Lower leg skin (tissue), 3 donors: ENCODE results near the gene ZNF354C.
"Not testable (repeated sequence)": the region's sequence is repeated elsewhere in the genome, so short reads cannot be mapped to it uniquely, and the experiment has no call there.

Source experiments
- POLR2A ChIP-seq, 2 donors: fragments of 450-650 bp; IDR thresholded peaks; one replicate each; pipeline ENCODE4 v1.6.1; 2016 to 2017; ENCODE audit warnings: antibody characterized with exemption in 2 of 2, mild to moderate bottlenecking in 1 of 2, moderate library complexity in 1 of 2
- TF ChIP-seq, protein P1 (sequence below), 3 donors: fragments of 450-650 bp; IDR thresholded peaks; one replicate each; pipeline ENCODE4 v1.5.1; 2016; ENCODE audit warnings: antibody characterized with exemption in 3 of 3, mild to moderate bottlenecking in 3 of 3, moderate library complexity in 2 of 3

DNA sequence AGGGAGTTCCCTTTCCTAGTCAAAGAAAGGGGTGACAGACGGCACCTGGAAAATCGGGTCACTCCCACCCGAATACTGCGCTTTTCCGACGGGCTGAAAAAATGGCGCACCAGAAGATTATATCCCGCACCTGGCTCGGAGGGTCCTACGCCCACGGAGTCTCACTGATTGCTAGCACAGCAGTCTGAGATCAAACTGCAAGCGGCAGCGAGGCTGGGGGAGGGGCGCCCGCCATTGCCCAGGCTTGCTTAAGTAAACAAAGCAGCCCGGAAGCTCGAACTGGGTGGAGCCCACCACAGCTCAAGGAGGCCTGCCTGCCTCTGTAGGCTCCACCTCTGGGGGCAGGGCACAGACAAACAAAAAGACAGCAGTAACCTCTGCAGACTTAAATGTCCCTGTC lies 41.1 kb downstream of the ZNF354C start:
- TF ChIP-seq, protein P1, sequence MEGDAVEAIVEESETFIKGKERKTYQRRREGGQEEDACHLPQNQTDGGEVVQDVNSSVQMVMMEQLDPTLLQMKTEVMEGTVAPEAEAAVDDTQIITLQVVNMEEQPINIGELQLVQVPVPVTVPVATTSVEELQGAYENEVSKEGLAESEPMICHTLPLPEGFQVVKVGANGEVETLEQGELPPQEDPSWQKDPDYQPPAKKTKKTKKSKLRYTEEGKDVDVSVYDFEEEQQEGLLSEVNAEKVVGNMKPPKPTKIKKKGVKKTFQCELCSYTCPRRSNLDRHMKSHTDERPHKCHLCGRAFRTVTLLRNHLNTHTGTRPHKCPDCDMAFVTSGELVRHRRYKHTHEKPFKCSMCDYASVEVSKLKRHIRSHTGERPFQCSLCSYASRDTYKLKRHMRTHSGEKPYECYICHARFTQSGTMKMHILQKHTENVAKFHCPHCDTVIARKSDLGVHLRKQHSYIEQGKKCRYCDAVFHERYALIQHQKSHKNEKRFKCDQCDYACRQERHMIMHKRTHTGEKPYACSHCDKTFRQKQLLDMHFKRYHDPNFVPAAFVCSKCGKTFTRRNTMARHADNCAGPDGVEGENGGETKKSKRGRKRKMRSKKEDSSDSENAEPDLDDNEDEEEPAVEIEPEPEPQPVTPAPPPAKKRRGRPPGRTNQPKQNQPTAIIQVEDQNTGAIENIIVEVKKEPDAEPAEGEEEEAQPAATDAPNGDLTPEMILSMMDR (IDR thresholded peaks at IDR 0.05): not testable (repeated sequence)
- TF ChIP-seq POLR2A (IDR thresholded peaks at IDR 0.05): not testable (repeated sequence)
